NCI-H2171 treated with DMSO at 0.1 percent for 48 hours (cell line): ENCODE results near the gene PSPC1.
"Not testable (repeated sequence)": the region's sequence is repeated elsewhere in the genome, so short reads cannot be mapped to it uniquely, and the experiment has no call there.

Experiments
- DNase-seq: peaks from one replicate; lab custom pipeline; 2025; lab: John Stamatoyannopoulos, UW

Gene PSPC1

GRCh38 chr13:19763618-19764017 lies 19.1 kb downstream of the PSPC1 start:
- DNase-seq, result no peak

GRCh38 chr13:19759669-19760068 lies 23.1 kb downstream of the PSPC1 start:
- no peak for DNase-seq

DNA sequence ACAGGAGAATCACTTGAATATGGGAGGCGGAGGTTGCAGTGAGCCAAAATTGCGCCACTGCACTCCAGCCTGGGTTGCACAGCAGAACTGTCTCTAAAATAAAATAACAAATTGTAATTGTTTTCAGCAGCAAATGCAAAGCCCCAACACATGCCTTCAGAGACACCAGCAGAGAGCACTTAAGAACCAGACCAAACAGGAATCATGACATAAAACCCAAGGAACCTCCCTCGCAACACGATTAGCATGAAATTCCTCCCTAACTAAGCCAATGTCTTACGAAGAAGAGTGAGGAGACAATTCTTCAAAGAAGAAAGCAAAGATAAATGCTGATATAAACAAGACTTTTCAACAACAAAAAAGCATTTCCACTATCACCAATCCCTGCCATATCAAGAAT lies 40.1 kb downstream of the PSPC1 start:
- DNase-seq, result no peak

DNA sequence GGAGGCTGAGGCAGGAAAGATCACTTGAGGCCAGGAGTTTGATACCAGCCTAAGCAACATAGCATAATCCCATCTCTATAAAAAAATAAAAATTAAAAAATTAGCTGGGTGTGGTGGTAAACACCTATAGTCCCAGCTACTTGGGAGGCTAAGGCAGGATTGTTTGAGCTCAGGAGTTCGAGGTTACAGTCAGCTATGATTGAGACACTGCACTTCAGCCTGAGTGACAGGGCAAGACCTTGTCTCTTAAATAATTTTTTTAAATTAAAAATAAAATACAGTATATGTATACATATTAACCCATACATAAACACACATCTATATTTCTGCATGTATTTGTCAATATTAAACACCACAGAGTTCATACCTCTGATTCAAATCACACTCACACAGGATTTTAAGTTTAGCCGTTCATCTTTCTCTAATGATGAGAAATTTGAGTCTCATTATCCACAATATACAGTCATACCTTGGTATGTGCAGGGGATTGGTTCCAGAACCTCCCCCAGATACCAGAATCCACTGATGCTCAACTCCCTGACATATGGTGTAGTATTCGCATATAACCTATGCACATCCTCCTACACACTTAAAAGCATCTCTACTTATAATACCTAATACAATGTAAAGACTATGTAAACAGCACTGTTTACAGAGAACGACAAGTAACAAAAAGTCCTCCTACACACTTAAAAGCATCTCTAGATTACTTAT lies 44.7 kb downstream of the PSPC1 start:
- no peak for DNase-seq

- DNase-seq, result no peak
Measured at GRCh38 chr13:19726611-19727010, 56.1 kb downstream of the PSPC1 start.

DNA sequence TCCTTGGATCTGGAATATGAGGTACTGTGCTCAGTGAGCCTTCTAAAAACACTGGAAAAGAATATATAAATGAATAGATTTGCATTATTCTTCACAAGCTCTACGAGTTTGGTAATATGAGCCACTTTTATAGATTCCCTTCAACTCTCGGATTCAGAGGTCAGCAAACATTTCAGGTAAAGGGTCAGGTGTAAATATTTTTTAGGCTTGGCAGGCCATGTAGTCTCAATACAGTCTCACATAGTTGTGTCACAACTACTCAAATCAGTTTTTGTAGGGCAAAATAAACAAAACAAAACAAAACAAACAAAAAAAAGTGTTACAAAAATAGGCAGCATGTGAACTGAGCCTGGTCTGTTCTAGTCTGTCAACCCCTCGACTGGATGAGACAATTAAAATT lies 57.4 kb downstream of the PSPC1 start:
- DNase-seq, result no peak

DNA sequence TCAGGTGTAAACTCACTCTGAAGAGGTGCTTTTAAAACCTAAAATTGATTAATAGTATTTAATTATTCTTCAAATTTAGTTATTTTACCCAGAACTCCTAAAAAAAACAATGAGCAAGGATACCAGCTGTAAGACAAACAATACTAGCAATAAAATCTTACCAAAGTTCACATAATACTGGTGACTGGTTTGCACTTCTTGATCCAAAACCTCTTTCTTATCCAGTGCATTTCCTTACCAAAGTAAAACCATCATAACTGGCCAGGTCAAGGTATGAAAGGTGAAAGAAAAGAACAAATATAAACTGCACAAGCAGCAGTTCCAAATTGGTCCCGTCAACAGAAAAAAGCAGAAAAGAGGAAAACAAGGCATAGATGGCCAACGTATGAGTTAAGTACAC lies 62.7 kb downstream of the PSPC1 start:
- DNase-seq, result no peak

DNA sequence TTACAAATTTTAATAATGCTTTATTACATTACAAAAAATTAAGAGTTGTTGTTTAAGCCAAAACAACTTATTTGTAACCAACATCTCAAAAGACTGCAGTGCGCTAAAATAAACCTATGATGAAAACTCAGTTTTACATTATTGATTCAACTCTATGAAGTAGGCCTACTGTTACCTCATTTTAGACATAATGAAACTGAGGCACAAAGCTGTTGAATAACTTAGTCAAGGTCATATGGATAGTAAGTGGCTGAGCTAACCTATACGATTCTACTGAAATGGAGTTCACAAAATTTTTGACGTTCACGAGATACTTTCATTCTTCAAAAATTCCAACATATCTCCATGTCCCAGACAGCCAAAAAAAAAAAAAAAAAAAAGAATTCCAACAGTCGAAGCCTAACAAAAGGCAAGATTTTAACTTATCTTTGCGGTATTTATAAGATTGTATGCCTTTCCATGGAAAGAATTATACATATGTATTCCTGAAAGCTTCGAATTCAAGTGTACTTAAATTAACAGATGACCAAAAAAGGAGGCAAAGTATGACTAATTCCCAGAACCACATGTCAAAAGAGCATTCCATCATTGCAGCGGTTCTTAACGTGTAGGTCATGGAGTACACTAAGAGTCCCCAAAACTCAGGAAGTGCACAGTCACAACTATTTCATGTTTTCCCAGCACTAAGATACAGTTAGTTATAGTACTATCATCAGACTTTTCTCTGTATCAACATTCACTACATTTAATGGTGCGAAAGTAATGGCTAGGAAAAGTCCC lies 69.4 kb downstream of the PSPC1 start:
- DNase-seq, result no peak

GRCh38 chr13:19709782-19710181 lies 73.0 kb downstream of the PSPC1 start:
- not testable (repeated sequence) for DNase-seq

GRCh38 chr13:19709039-19709438 lies 73.7 kb downstream of the PSPC1 start:
- not testable (repeated sequence) for DNase-seq

GRCh38 chr13:19704256-19704655 lies 78.5 kb downstream of the PSPC1 start:
- not testable (repeated sequence) for DNase-seq

- DNase-seq, result not testable (repeated sequence)
Measured at GRCh38 chr13:19701619-19702018, 81.1 kb downstream of the PSPC1 start.

DNA sequence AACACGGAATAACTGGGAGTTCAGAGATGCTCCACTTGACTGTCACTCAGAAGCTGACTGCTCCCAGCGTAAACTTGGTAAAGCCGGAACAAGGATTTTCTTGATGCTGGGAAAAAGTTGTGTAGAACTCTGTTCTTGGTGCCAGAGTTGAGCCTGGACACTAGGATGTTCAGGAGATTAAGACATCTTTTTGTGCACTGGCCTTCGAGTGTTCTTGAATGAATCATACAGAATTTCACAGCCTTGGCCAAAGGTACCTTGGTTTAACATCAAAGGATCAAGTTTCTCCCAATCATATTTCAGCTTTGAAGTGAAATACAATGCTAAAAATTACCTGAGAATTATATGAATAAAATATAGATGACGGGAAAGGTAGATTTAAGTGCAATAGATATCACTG lies 81.8 kb downstream of the PSPC1 start:
- DNase-seq, result not testable (repeated sequence)

- DNase-seq, result no peak
Measured at GRCh38 chr13:19695829-19696228, 86.9 kb downstream of the PSPC1 start.

GRCh38 chr13:19695428-19695827 lies 87.3 kb downstream of the PSPC1 start:
- no peak for DNase-seq

DNA sequence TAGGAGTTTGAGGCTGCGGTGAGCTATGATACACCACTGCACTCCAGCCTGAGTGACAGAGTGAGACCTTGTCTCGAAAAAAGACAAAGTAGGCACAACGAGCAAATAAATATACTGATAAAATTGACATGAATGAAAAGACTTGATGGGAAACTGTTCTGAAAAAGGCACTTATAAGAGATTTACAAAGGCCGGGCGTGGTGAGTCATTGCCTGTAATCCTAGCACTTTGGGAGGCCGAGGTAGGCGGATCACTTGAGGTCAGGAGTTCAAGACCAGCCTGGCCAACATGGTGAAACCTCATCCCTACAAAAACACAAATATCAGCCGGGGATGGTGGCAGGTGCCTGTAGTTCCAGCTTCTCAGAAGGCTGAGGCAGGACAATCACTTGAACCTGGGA lies 91.3 kb downstream of the PSPC1 start:
- DNase-seq, result not testable (repeated sequence)

- no peak for DNase-seq
Measured at GRCh38 chr13:19685437-19685836, 97.3 kb downstream of the PSPC1 start.

- no peak for DNase-seq
Measured at GRCh38 chr13:19685034-19685433, 97.7 kb downstream of the PSPC1 start.

GRCh38 chr13:19681517-19681916 lies 101.2 kb downstream of the PSPC1 start:
- DNase-seq, result no peak

GRCh38 chr13:19680751-19681150 lies 102.0 kb downstream of the PSPC1 start:
- DNase-seq, result no peak

GRCh38 chr13:19676168-19676567 lies 106.6 kb downstream of the PSPC1 start:
- no peak for DNase-seq

DNA sequence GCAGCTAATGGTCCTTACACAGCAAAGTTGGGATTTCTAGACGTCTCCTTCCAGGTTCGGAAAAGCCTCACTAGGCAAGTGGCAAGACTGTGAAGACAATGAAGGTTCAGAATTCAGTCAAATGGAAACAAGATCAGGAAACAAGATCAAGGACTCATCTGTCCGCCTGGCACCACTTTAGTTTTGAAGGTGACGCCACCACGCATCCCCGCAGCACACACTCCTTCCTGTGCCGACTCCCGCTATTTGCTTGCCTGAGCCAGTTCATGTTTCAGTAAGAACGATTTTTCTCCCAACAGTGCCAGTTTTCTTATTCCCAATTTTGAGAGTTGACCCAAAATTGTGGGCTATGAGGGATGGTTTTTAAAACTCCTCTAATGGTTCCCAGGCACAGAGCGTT lies 107.8 kb downstream of the PSPC1 start:
- DNase-seq, result no peak
